AG04449 (cell line): ENCODE data around the gene VPS11.

Experiments
- CTCF ChIA-PET: fragments of 350-600 bp; formaldehyde crosslinking; extraction: SDS; loops from one replicate; lab custom pipeline; 2021; ENCODE audit warnings: antibody characterized with exemption; lab: Yijun Ruan, JAX
- POLR2A ChIA-PET: fragments of 400-600, 350-600 bp; formaldehyde crosslinking; extraction: SDS; loops from one replicate; lab custom pipeline; 2020; ENCODE audit warnings: antibody characterized with exemption, inconsistent platforms; lab: Yijun Ruan, JAX
- DNase-seq: peaks from one replicate; pipeline ENCODE4 v3.0.0-alpha.2; 2010; ENCODE audit warnings: low read depth, low spot score
- H3K4me3 ChIP-seq: 2 replicates; pipeline ENCODE4 v1.5.1; 2011; ENCODE audit warnings: low read depth, mild to moderate bottlenecking, control low read depth, low read length
- CTCF ChIP-seq: IDR thresholded peaks from one replicate; pipeline ENCODE4 v1.5.1; 2011; ENCODE audit warnings: mild to moderate bottlenecking, moderate library complexity, low read length, control low read depth, inconsistent platforms; ENCODE audit not compliant: insufficient read depth; ENCODE audit errors: missing control alignments

The VPS11 gene

GRCh38 chr11:119049081-119049480 lies 18.5 kb upstream of the VPS11 start:
- TF ChIP-seq CTCF: no peak
- ChIA-PET POLR2A (no interaction called here), CTCF (interaction anchor here (0.7 to 2.3 kb wide), 4 partner anchors 7 to 147 kb away, joined by 3 to 13 read pairs (median 4); partner anchors contain the start of gene HYOU1)
- H3K4me3 ChIP-seq: no peak overlapping the region
- DNase-seq: no peak

GRCh38 chr11:119051440-119052162 lies 16.0 kb upstream of the VPS11 start:
- no peak overlapping the region for H3K4me3 ChIP-seq
- CTCF ChIA-PET: interaction anchor here (6.0 kb wide), 1 partner anchor 20 kb away, joined by 34 read pairs; the partner anchor contains the start of gene SLC37A4
- no peak for DNase-seq
- TF ChIP-seq CTCF: no peak
- POLR2A ChIA-PET: interaction anchor here (1.1 kb wide), 1 partner anchor 14 kb away, joined by 4 read pairs; no protein-coding TSS in a partner anchor

GRCh38 chr11:119052163-119052814 lies 15.3 kb upstream of the VPS11 start:
- CTCF ChIA-PET: interaction anchor here (6.0 kb wide), 1 partner anchor 20 kb away, joined by 34 read pairs; the partner anchor contains the start of gene SLC37A4
- H3K4me3 ChIP-seq: no peak overlapping the region
- TF ChIP-seq CTCF: no peak
- DNase-seq: no peak
- POLR2A ChIA-PET: no interaction called here

GRCh38 chr11:119054418-119054817 lies 13.2 kb upstream of the VPS11 start:
- POLR2A ChIA-PET: interaction anchor here (0.9 kb wide), 1 partner anchor 8 kb away, joined by 3 read pairs; no protein-coding TSS in a partner anchor
- CTCF ChIA-PET: interaction anchor here (1.8 to 6.0 kb wide), 3 partner anchors 9 to 23 kb away, joined by 6 to 34 read pairs (median 10); partner anchors contain the start of gene SLC37A4

GRCh38 chr11:119055901-119056300 lies 11.7 kb upstream of the VPS11 start:
- no peak for DNase-seq
- POLR2A ChIA-PET: interaction anchor here (0.7 to 1.4 kb wide), 2 partner anchors 12 to 351 kb away, joined by 3 to 6 read pairs; partner anchors contain the start of gene VPS11
- peak overlapping the region; percentile 85 for H3K4me3 ChIP-seq
- CTCF ChIA-PET: interaction anchor here (0.9 to 6.0 kb wide), 12 partner anchors 8 to 366 kb away, joined by 3 to 34 read pairs (median 6); partner anchors contain the start of genes CBL, SLC37A4 and VPS11
- TF ChIP-seq CTCF: peak; percentile 27

More at GRCh38 chr11:119054418-119054817, 13.2 kb upstream of the VPS11 start:
- DNase-seq: no peak
- no peak overlapping the region; the same call in 1 of the 2 replicates for H3K4me3 ChIP-seq
- TF ChIP-seq CTCF: no peak
